HEK293 (cell line): ENCODE results near the gene PPM1E.

ENCODE experiments used
- CTCF ChIA-PET: fragments of 350-600 bp; formaldehyde crosslinking; extraction: SDS; loops from one replicate; lab custom pipeline; 2021; ENCODE audit warnings: antibody characterized with exemption; lab: Yijun Ruan, JAX
- POLR2A ChIA-PET: fragments of 300-600 bp; formaldehyde crosslinking; extraction: SDS; loops from one replicate; lab custom pipeline; 2020; ENCODE audit warnings: antibody characterized with exemption, inconsistent platforms; lab: Yijun Ruan, JAX
- H3K27ac ChIP-seq: fragments of 200-500 bp; sonication (Bioruptor generic); 2 replicates; pipeline ENCODE4 v1.5.1; 2014; ENCODE audit warnings: low read depth, low read length, control low read depth, inconsistent platforms; ENCODE audit errors: extremely low read depth
- H3K36me3 ChIP-seq, 2 experiments: fragments of 200-500 bp in 1 of 2; sonication (Bioruptor generic) in 1 of 2; 1 replicate in 1 of 2; 2 replicates in 1 of 2; pipeline ENCODE4 v1.5.1; 2014 to 2017; ENCODE audit warnings: inconsistent platforms in 2 of 2, low read length in 2 of 2; ENCODE audit not compliant: control insufficient read depth in 2 of 2, insufficient read depth in 1 of 2
- H3K4me1 ChIP-seq: fragments of 200-500 bp; sonication (Bioruptor generic); 2 replicates; pipeline ENCODE4 v1.5.1; 2014; ENCODE audit warnings: mild to moderate bottlenecking, low read length, inconsistent platforms; ENCODE audit not compliant: control insufficient read depth, insufficient read depth
- H3K4me3 ChIP-seq: 2 replicates; pipeline ENCODE4 v1.5.1; 2011; ENCODE audit warnings: low read depth, mild to moderate bottlenecking, control low read depth, low read length, moderate library complexity
- H3K9me3 ChIP-seq: fragments of 200-500 bp; sonication (Bioruptor generic); 2 replicates; pipeline ENCODE4 v1.5.1; 2014; ENCODE audit warnings: low read depth, low read length, inconsistent platforms; ENCODE audit not compliant: control insufficient read depth, insufficient read depth
- BCL6B ChIP-seq: fragments of 450-650 bp; formaldehyde crosslinking; IDR thresholded peaks from 2 replicates; pipeline ENCODE4 v1.5.1; 2017; ENCODE audit warnings: missing biosample characterization, missing genetic modification characterization
- FEZF1 ChIP-seq: fragments of 450-650 bp; formaldehyde crosslinking; IDR thresholded peaks from 2 replicates; pipeline ENCODE4 v1.5.1; 2016; ENCODE audit warnings: missing biosample characterization, missing genetic modification characterization
- GLI2 ChIP-seq: fragments of 450-650 bp; formaldehyde crosslinking; IDR thresholded peaks from 2 replicates; pipeline ENCODE4; 2017; ENCODE audit warnings: missing biosample characterization, missing genetic modification characterization, low read depth, borderline replicate concordance
- ZNF10 ChIP-seq: fragments of 450-650 bp; formaldehyde crosslinking; IDR thresholded peaks from 2 replicates; pipeline ENCODE4 v1.5.1; 2017; ENCODE audit warnings: missing biosample characterization, missing genetic modification characterization
- ZNF114 ChIP-seq: fragments of 450-650 bp; formaldehyde crosslinking; IDR thresholded peaks from 2 replicates; pipeline ENCODE4 v1.5.0; 2017; ENCODE audit warnings: missing biosample characterization, missing genetic modification characterization
- ZNF133 ChIP-seq: fragments of 450-650 bp; formaldehyde crosslinking; IDR thresholded peaks from 2 replicates; pipeline ENCODE4 v1.5.1; 2016; ENCODE audit warnings: missing biosample characterization, missing genetic modification characterization
- ZNF146 ChIP-seq: fragments of 450-650 bp; formaldehyde crosslinking; IDR thresholded peaks from 2 replicates; pipeline ENCODE4 v1.5.1; 2016; ENCODE audit warnings: missing biosample characterization, missing genetic modification characterization
- ZNF155 ChIP-seq: fragments of 450-650 bp; formaldehyde crosslinking; IDR thresholded peaks from 2 replicates; pipeline ENCODE4 v1.5.1; 2016; ENCODE audit warnings: missing biosample characterization, missing genetic modification characterization
- ZNF18 ChIP-seq: fragments of 450-650 bp; formaldehyde crosslinking; IDR thresholded peaks from 2 replicates; pipeline ENCODE4 v1.5.1; 2016; ENCODE audit warnings: missing biosample characterization, missing genetic modification characterization
- ZNF24 ChIP-seq: fragments of 450-650 bp; formaldehyde crosslinking; IDR thresholded peaks from 2 replicates; pipeline ENCODE4 v1.5.1; 2016; ENCODE audit warnings: missing biosample characterization, missing genetic modification characterization
- ZNF26 ChIP-seq: fragments of 450-650 bp; formaldehyde crosslinking; IDR thresholded peaks from 2 replicates; pipeline ENCODE4 v1.5.1; 2016; ENCODE audit warnings: missing biosample characterization, missing genetic modification characterization
- ZNF311 ChIP-seq: fragments of 450-650 bp; formaldehyde crosslinking; IDR thresholded peaks from 2 replicates; pipeline ENCODE4 v1.5.1; 2017; ENCODE audit warnings: missing biosample characterization, missing genetic modification characterization, borderline replicate concordance
- ZNF37A ChIP-seq: fragments of 450-650 bp; IDR thresholded peaks from 2 replicates; pipeline ENCODE4 v1.5.1; 2018; ENCODE audit warnings: missing biosample characterization, missing genetic modification characterization
- ZNF48 ChIP-seq: fragments of 450-650 bp; formaldehyde crosslinking; IDR thresholded peaks from 2 replicates; pipeline ENCODE4 v1.5.1; 2016; ENCODE audit warnings: missing biosample characterization, missing genetic modification characterization
- ZNF488 ChIP-seq: fragments of 450-650 bp; formaldehyde crosslinking; IDR thresholded peaks from 2 replicates; pipeline ENCODE4 v1.5.1; 2016; ENCODE audit warnings: missing biosample characterization, missing genetic modification characterization
- ZNF510 ChIP-seq: fragments of 450-650 bp; formaldehyde crosslinking; IDR thresholded peaks from 2 replicates; pipeline ENCODE4 v1.5.1; 2018; ENCODE audit warnings: mild to moderate bottlenecking, missing genetic modification characterization, missing biosample characterization; ENCODE audit not compliant: insufficient replicate concordance
- ZNF514 ChIP-seq: fragments of 450-650 bp; formaldehyde crosslinking; IDR thresholded peaks from 2 replicates; pipeline ENCODE4 v1.5.1; 2016; ENCODE audit warnings: missing biosample characterization, missing genetic modification characterization
- ZNF529 ChIP-seq: fragments of 450-650 bp; formaldehyde crosslinking; IDR thresholded peaks from 2 replicates; pipeline ENCODE4 v1.5.1; 2017; ENCODE audit warnings: missing genetic modification characterization, missing biosample characterization; ENCODE audit not compliant: insufficient replicate concordance
- ZNF626 ChIP-seq: fragments of 450-650 bp; sonication (Bioruptor Pico); formaldehyde crosslinking; IDR thresholded peaks from 2 replicates; pipeline ENCODE4 v1.5.1; 2018; ENCODE audit warnings: missing biosample characterization, missing genetic modification characterization, inconsistent platforms
- ZNF830 ChIP-seq: fragments of 450-650 bp; IDR thresholded peaks from 2 replicates; pipeline ENCODE4 v1.5.0; 2018; ENCODE audit warnings: missing biosample characterization, missing genetic modification characterization, low read depth, mild to moderate bottlenecking, moderate library complexity
- ZNF843 ChIP-seq: fragments of 450-650 bp; formaldehyde crosslinking; IDR thresholded peaks from 2 replicates; pipeline ENCODE4 v1.5.1; 2016; ENCODE audit warnings: missing biosample characterization, missing genetic modification characterization

PPM1E gene

GRCh38 chr17:59011975-59012374 lies 256.3 kb downstream of the PPM1E start:
- TF ChIP-seq ZNF37A (tag by site-specific recombination) (no peak), ZNF24 (tag by site-specific recombination) (no peak), ZNF529 (tag by site-specific recombination) (no peak), ZNF510 (no peak), ZNF48 (tag by site-specific recombination) (no peak)
- Histone ChIP-seq H3K36me3 (peaks cover 36 to 46% of the 10 kb centered on the region in 2 experiments; a peak in 2 of 3 replicates), H3K4me1 (peaks cover 13% of the 10 kb centered on the region), H3K9me3 (no peaks in the 10 kb centered on the region), H3K27ac (no peak overlapping the region), H3K4me3 (no peak overlapping the region)
- CTCF ChIA-PET: interaction anchor here (0.5 to 0.7 kb wide), 2 partner anchors 58 to 468 kb away, joined by 3 read pairs; no protein-coding TSS in a partner anchor
- POLR2A ChIA-PET: interaction anchor here (0.7 kb wide), 1 partner anchor 94 kb away, joined by 3 read pairs; the partner anchor contains the start of gene TRIM37

GRCh38 chr17:59018019-59018418 lies 262.4 kb downstream of the PPM1E start:
- peaks cover 22 to 31% of the 10 kb centered on the region in 2 experiments; a peak in 2 of 3 replicates for H3K36me3 ChIP-seq
- H3K4me1 ChIP-seq: peaks cover 13% of the 10 kb centered on the region
- POLR2A ChIA-PET: no interaction called here
- no peak overlapping the region for H3K4me3 ChIP-seq
- no peak overlapping the region for H3K27ac ChIP-seq
- CTCF ChIA-PET: interaction anchor here (0.7 to 1.3 kb wide), 5 partner anchors 13 to 467 kb away, joined by 3 to 5 read pairs (median 3); no protein-coding TSS in a partner anchor
- TF ChIP-seq ZNF311: no peak
- TF ChIP-seq BCL6B: no peak
- no peak for TF ChIP-seq ZNF114 (tag by site-specific recombination)
- TF ChIP-seq FEZF1 (tag by site-specific recombination): no peak
- TF ChIP-seq ZNF514 (tag by site-specific recombination): no peak
- no peak for TF ChIP-seq ZNF830
- TF ChIP-seq ZNF37A (tag by site-specific recombination): no peak
- TF ChIP-seq ZNF18 (tag by site-specific recombination): no peak
- H3K9me3 ChIP-seq: no peaks in the 10 kb centered on the region

GRCh38 chr17:59024916-59025315 lies 269.3 kb downstream of the PPM1E start:
- no peak overlapping the region for H3K27ac ChIP-seq
- TF ChIP-seq ZNF626 (no peak), ZNF26 (no peak), ZNF488 (tag by site-specific recombination) (no peak), ZNF10 (no peak), ZNF133 (tag by site-specific recombination) (no peak), ZNF155 (tag by site-specific recombination) (no peak), ZNF843 (no peak), ZNF146 (tag by site-specific recombination) (no peak), GLI2 (tag by site-specific recombination) (no peak)
- POLR2A ChIA-PET: no interaction called here
- H3K36me3 ChIP-seq: peaks cover 17 to 28% of the 10 kb centered on the region in 2 experiments
- no peaks in the 10 kb centered on the region for H3K4me1 ChIP-seq
- H3K9me3 ChIP-seq: no peaks in the 10 kb centered on the region
- CTCF ChIA-PET: no interaction called here
- H3K4me3 ChIP-seq: no peak overlapping the region
